Stimulated activated CD4-positive, alpha-beta T cell treated with anti-CD3 and anti-CD28 coated beads, Interleukin-1b, Interleukin-23, amount 100 ng/mL, for 4 hours (primary cell): ENCODE results near the gene USH1G.

ENCODE experiments used
- DNase-seq, 2 donors: peaks; one replicate each; pipeline ENCODE4 v3.0.0-alpha.2; 2020; ENCODE audit warnings: low read depth in 2 of 2

The USH1G gene

GRCh38 chr17:74903671-74904070 is 19.4 kb downstream of the USH1G start:
- no peak for DNase-seq

GRCh38 chr17:74903034-74903433 is 20.0 kb downstream of the USH1G start:
- DNase-seq, result no peak

GRCh38 chr17:74901353-74902135 is 21.5 kb downstream of the USH1G start:
- DNase-seq, result no peak

- DNase-seq, result no peak
Measured at GRCh38 chr17:74900208-74900607, 22.8 kb downstream of the USH1G start.

- DNase-seq, result no peak
Measured at GRCh38 chr17:74898376-74898946, 24.6 kb downstream of the USH1G start.

GRCh38 chr17:74893936-74894671 is 29.0 kb downstream of the USH1G start:
- DNase-seq, result no peak

- DNase-seq, result no peak
Measured at GRCh38 chr17:74892974-74893911, 29.8 kb downstream of the USH1G start, which contains the start of gene FADS6. TSS of gene FADS6 (minus strand) at chr17:74893633. CDS start at chr17:74893595, 38 bp downstream.

- DNase-seq, result no peak
Measured at GRCh38 chr17:74892013-74892841, 30.8 kb downstream of the USH1G start.

- no peak for DNase-seq
Measured at GRCh38 chr17:74890554-74890953, 32.5 kb downstream of the USH1G start.

GRCh38 chr17:74888469-74888868 is 34.6 kb downstream of the USH1G start:
- DNase-seq, result no peak

GRCh38 chr17:74883241-74883745 is 39.8 kb downstream of the USH1G start:
- no peak for DNase-seq

- DNase-seq, result no peak
Measured at GRCh38 chr17:74882517-74883240, 40.4 kb downstream of the USH1G start.

GRCh38 chr17:74881073-74881472 is 42.0 kb downstream of the USH1G start:
- no peak for DNase-seq

- no peak for DNase-seq
Measured at GRCh38 chr17:74879308-74879707, 43.7 kb downstream of the USH1G start.

GRCh38 chr17:74878658-74879057 is 44.4 kb downstream of the USH1G start:
- DNase-seq, result no peak

GRCh38 chr17:74877592-74878548 is 45.2 kb downstream of the USH1G start:
- no peak for DNase-seq

GRCh38 chr17:74875977-74876593 is 47.0 kb downstream of the USH1G start:
- DNase-seq, result no peak
